Measurements from ENCODE around the gene WLS. TPM values are rescaled to one million over a fixed set of nuclear protein-coding genes. Genes with fewer than 3 reads are reported as not detected.

Gene WLS
- total RNA-seq, 2 experiments from 2014 or later, result 0.22 to 0.52 TPM

GRCh38 chr1:68147534-68148171 is 84.7 kb downstream of the WLS start:
- Mint-ChIP-seq H3K9me3 (no peaks in the 10 kb centered on the region), H3K4me3 (no peak overlapping the region), H3K27ac (no peak overlapping the region), H3K27me3 (no peaks in the 10 kb centered on the region), H3K4me1 (ENCODE audit: low read depth) (no peaks in the 10 kb centered on the region), H3K36me3 (ENCODE audit: low read depth) (no peaks in the 10 kb centered on the region)
- intact Hi-C loops (cut with DNase I, micrococcal nuclease), result no loop called here
- H3K27ac ChIP-seq (ENCODE audit: low read depth in 1 of 2, low read length in 2 of 2), result no peak overlapping the region
- POLR2A ChIA-PET, result no interaction called here
- H3K36me3 ChIP-seq (ENCODE audit: insufficient read depth, low read length), result no peaks in the 10 kb centered on the region
- H3K4me1 ChIP-seq (ENCODE audit: insufficient read depth, low read length), result no peaks in the 10 kb centered on the region
- no peaks in the 10 kb centered on the region for H3K27me3 ChIP-seq (ENCODE audit: control insufficient read depth in 1 of 2, insufficient read depth in 2 of 2, low read length in 2 of 2)
- no peak overlapping the region for H3K4me3 ChIP-seq (ENCODE audit: low read length)
- DNase-seq, result no peak
- no peak for ATAC-seq (ENCODE audit: poor library complexity)
- CTCF ChIA-PET, result no interaction called here
- H3K9me3 ChIP-seq (ENCODE audit: control insufficient read depth in 1 of 2, insufficient read depth in 1 of 2, low read length in 2 of 2), result no peaks in the 10 kb centered on the region
- TF ChIP-seq CTCF (IDR thresholded peaks at IDR 0.05), result no peak

DNA sequence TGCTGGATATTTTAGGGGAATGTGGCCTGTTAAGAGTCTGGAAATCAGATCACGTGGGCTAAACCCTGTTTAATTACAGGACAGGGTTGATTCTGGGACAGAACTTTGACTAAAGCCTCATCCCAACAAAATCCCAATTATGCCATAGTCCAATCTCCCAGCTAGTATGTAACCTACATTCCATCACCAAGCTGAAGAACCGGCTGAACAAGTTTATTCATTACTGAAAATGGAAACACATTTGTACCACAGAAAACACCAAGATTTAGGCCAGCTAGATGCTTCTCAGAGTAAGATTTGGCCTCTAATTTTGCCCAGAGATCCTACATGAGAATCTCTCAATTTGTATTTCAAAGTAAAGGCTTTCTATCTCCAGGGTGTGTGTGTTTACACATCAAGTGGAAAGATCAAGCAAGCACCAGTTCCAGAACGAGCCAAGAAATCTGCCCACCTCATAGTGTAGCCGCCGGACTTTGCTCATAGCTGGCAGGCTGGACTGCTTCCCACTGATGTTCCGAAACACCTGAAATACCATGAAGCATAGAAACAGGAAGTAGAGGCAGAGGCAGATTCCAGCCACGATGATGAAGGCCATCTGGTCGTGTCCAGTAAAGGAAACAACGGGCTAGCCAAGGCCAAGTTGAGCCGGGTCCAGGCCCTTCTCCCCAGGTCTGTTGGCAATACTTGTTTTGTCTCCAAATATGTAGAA is 86.8 kb downstream of the WLS start:
- intact Hi-C loops (cut with DNase I, micrococcal nuclease), result no loop called here
- peaks cover 0 to 4% of the 10 kb centered on the region in 2 experiments for H3K27me3 ChIP-seq (ENCODE audit: control insufficient read depth in 1 of 2, insufficient read depth in 2 of 2, low read length in 2 of 2)
- H3K36me3 ChIP-seq (ENCODE audit: insufficient read depth, low read length), result no peaks in the 10 kb centered on the region
- no peaks in the 10 kb centered on the region for H3K4me1 ChIP-seq (ENCODE audit: insufficient read depth, low read length)
- H3K4me3 ChIP-seq (ENCODE audit: low read length), result no peak overlapping the region
- H3K27ac ChIP-seq (ENCODE audit: low read depth in 1 of 2, low read length in 2 of 2), result no peak overlapping the region
- Mint-ChIP-seq H3K9me3 (no peaks in the 10 kb centered on the region), H3K27ac (no peak overlapping the region), H3K4me3 (no peak overlapping the region), H3K36me3 (ENCODE audit: low read depth) (no peaks in the 10 kb centered on the region), H3K4me1 (ENCODE audit: low read depth) (no peaks in the 10 kb centered on the region), H3K27me3 (peaks cover 1% of the 10 kb centered on the region)
- TF ChIP-seq CTCF (IDR thresholded peaks at IDR 0.05), result no peak
- POLR2A ChIA-PET, result no interaction called here
- CTCF ChIA-PET, result no interaction called here
- DNase-seq (no peak), ATAC-seq (ENCODE audit: poor library complexity) (no peak)
- no peaks in the 10 kb centered on the region for H3K9me3 ChIP-seq (ENCODE audit: control insufficient read depth in 1 of 2, insufficient read depth in 1 of 2, low read length in 2 of 2)

GRCh38 chr1:68144856-68145255 is 87.5 kb downstream of the WLS start:
- no peaks in the 10 kb centered on the region for H3K36me3 ChIP-seq (ENCODE audit: insufficient read depth, low read length)
- CTCF ChIA-PET, result no interaction called here

More at GRCh38 chr1:68144856-68145255, 87.5 kb downstream of the WLS start:
- ATAC-seq (ENCODE audit: poor library complexity), result no peak
- intact Hi-C loops (cut with DNase I, micrococcal nuclease), result no loop called here
- no peaks in the 10 kb centered on the region for H3K9me3 ChIP-seq (ENCODE audit: control insufficient read depth in 1 of 2, insufficient read depth in 1 of 2, low read length in 2 of 2)
- H3K4me1 Mint-ChIP-seq (ENCODE audit: low read depth), result no peaks in the 10 kb centered on the region
- DNase-seq, result no peak
- POLR2A ChIA-PET, result no interaction called here
- TF ChIP-seq CTCF (IDR thresholded peaks at IDR 0.05), result no peak
- H3K27me3 ChIP-seq (ENCODE audit: control insufficient read depth in 1 of 2, insufficient read depth in 2 of 2, low read length in 2 of 2), result peaks cover 0 to 4% of the 10 kb centered on the region in 2 experiments
- H3K4me3 ChIP-seq (ENCODE audit: low read length), result no peak overlapping the region
- no peak overlapping the region for H3K27ac Mint-ChIP-seq
- H3K9me3 Mint-ChIP-seq, result no peaks in the 10 kb centered on the region
- peaks cover 6% of the 10 kb centered on the region for H3K27me3 Mint-ChIP-seq
- H3K36me3 Mint-ChIP-seq (ENCODE audit: low read depth), result no peaks in the 10 kb centered on the region
- H3K4me1 ChIP-seq (ENCODE audit: insufficient read depth, low read length), result no peaks in the 10 kb centered on the region
- no peak overlapping the region for H3K4me3 Mint-ChIP-seq
- H3K27ac ChIP-seq (ENCODE audit: low read depth in 1 of 2, low read length in 2 of 2), result no peak overlapping the region

All from CD4-positive, alpha-beta T cell (primary cell).